Measurements from ENCODE around the gene ZBTB16.

The ZBTB16 gene

GRCh38 chr11:114208377-114208776 is 148.9 kb downstream of the ZBTB16 start:
- no peak overlapping the region for H3K18ac ChIP-seq (ENCODE audit: low read length)
- no peak overlapping the region for H4K5ac ChIP-seq (ENCODE audit: low read length)
- no peaks in the 10 kb centered on the region for H3K27me3 ChIP-seq (ENCODE audit: insufficient read depth, low read length, poor library complexity)
- H3K4me1 ChIP-seq (ENCODE audit: control insufficient read depth, low read depth, low read length), result peaks cover 18% of the 10 kb centered on the region
- no peak overlapping the region for H3K23ac ChIP-seq (ENCODE audit: low read length)
- H3K9ac ChIP-seq (ENCODE audit: low read length), result no peak overlapping the region
- no peaks in the 10 kb centered on the region for H3K36me3 ChIP-seq (ENCODE audit: control insufficient read depth, insufficient read depth, low read length)
- no peak for DNase-seq
- H2BK120ac ChIP-seq (ENCODE audit: low read depth, low read length), result no peak overlapping the region
- H3K4me3 ChIP-seq (ENCODE audit: low read length), result no peak overlapping the region
- no peak overlapping the region for H3K27ac ChIP-seq (ENCODE audit: low read depth, low read length)
- WGBS (ENCODE audit: extremely low coverage, insufficient coverage, low lambda C conversion rate), result no CpG with 5 or more reads among the region's 2 CpGs
- H3K4ac ChIP-seq (ENCODE audit: low read depth, low read length), result no peak overlapping the region
- no peak overlapping the region for H3K4me2 ChIP-seq (ENCODE audit: low read length)
- H4K8ac ChIP-seq (ENCODE audit: low read depth, low read length), result no peak overlapping the region
- no peaks in the 10 kb centered on the region for H3K79me2 ChIP-seq (ENCODE audit: control insufficient read depth, insufficient read depth, low read length)
- H2AK5ac ChIP-seq (ENCODE audit: low read length), result no peak overlapping the region
- no peak overlapping the region for H2BK15ac ChIP-seq (replicated peaks; ENCODE audit: low read depth)
- no peak overlapping the region for H2BK5ac ChIP-seq (ENCODE audit: low read length)
- H3K79me1 ChIP-seq (ENCODE audit: low read length), result no peaks in the 10 kb centered on the region
- no peak overlapping the region for H3K56ac ChIP-seq (ENCODE audit: low read length)

- no peak for DNase-seq
- H3K56ac ChIP-seq (ENCODE audit: low read length), result no peak overlapping the region
- no peak overlapping the region for H3K18ac ChIP-seq (ENCODE audit: low read length)
- WGBS (ENCODE audit: extremely low coverage, insufficient coverage, low lambda C conversion rate), result no CpG with 5 or more reads among the region's 2 CpGs
- H3K27ac ChIP-seq (ENCODE audit: low read depth, low read length), result no peak overlapping the region
- no peaks in the 10 kb centered on the region for H3K79me1 ChIP-seq (ENCODE audit: low read length)
- no peak overlapping the region for H3K4ac ChIP-seq (ENCODE audit: low read depth, low read length)
- H3K9ac ChIP-seq (ENCODE audit: low read length), result no peak overlapping the region
- no peak overlapping the region for H2BK5ac ChIP-seq (ENCODE audit: low read length)
- H2AK5ac ChIP-seq (ENCODE audit: low read length), result no peak overlapping the region
- no peaks in the 10 kb centered on the region for H3K36me3 ChIP-seq (ENCODE audit: control insufficient read depth, insufficient read depth, low read length)
- H3K4me2 ChIP-seq (ENCODE audit: low read length), result no peak overlapping the region
- H4K5ac ChIP-seq (ENCODE audit: low read length), result no peak overlapping the region
- no peaks in the 10 kb centered on the region for H3K79me2 ChIP-seq (ENCODE audit: control insufficient read depth, insufficient read depth, low read length)
- H3K4me3 ChIP-seq (ENCODE audit: low read length), result no peak overlapping the region
- no peak overlapping the region for H3K23ac ChIP-seq (ENCODE audit: low read length)
- H2BK15ac ChIP-seq (replicated peaks; ENCODE audit: low read depth), result no peak overlapping the region
- H4K8ac ChIP-seq (ENCODE audit: low read depth, low read length), result no peak overlapping the region
- peaks cover 22% of the 10 kb centered on the region for H3K4me1 ChIP-seq (ENCODE audit: control insufficient read depth, low read depth, low read length)
- no peak overlapping the region for H2BK120ac ChIP-seq (ENCODE audit: low read depth, low read length)
- no peaks in the 10 kb centered on the region for H3K27me3 ChIP-seq (ENCODE audit: insufficient read depth, low read length, poor library complexity)
These were observed 149.8 kb downstream of the ZBTB16 start for GRCh38 chr11:114209343-114209742.

GRCh38 chr11:114209904-114210303 is 150.4 kb downstream of the ZBTB16 start:
- H3K4me1 ChIP-seq (ENCODE audit: control insufficient read depth, low read depth, low read length), result peaks cover 22% of the 10 kb centered on the region
- no peaks in the 10 kb centered on the region for H3K36me3 ChIP-seq (ENCODE audit: control insufficient read depth, insufficient read depth, low read length)
- H3K27me3 ChIP-seq (ENCODE audit: insufficient read depth, low read length, poor library complexity), result no peaks in the 10 kb centered on the region
- no peak overlapping the region for H3K23ac ChIP-seq (ENCODE audit: low read length)
- no peak overlapping the region for H3K18ac ChIP-seq (ENCODE audit: low read length)
- H3K4ac ChIP-seq (ENCODE audit: low read depth, low read length), result no peak overlapping the region
- H4K8ac ChIP-seq (ENCODE audit: low read depth, low read length), result no peak overlapping the region
- no peak overlapping the region for H4K5ac ChIP-seq (ENCODE audit: low read length)
- DNase-seq, result no peak
- no peaks in the 10 kb centered on the region for H3K79me2 ChIP-seq (ENCODE audit: control insufficient read depth, insufficient read depth, low read length)
- H3K4me3 ChIP-seq (ENCODE audit: low read length), result no peak overlapping the region
- H2BK5ac ChIP-seq (ENCODE audit: low read length), result no peak overlapping the region
- no peak overlapping the region for H2AK5ac ChIP-seq (ENCODE audit: low read length)
- no peak overlapping the region for H2BK120ac ChIP-seq (ENCODE audit: low read depth, low read length)
- no peaks in the 10 kb centered on the region for H3K79me1 ChIP-seq (ENCODE audit: low read length)
- H3K4me2 ChIP-seq (ENCODE audit: low read length), result no peak overlapping the region
- no peak overlapping the region for H3K9ac ChIP-seq (ENCODE audit: low read length)
- no peak overlapping the region for H3K56ac ChIP-seq (ENCODE audit: low read length)
- WGBS (ENCODE audit: extremely low coverage, insufficient coverage, low lambda C conversion rate), result no CpG with 5 or more reads among the region's 9 CpGs
- no peak overlapping the region for H3K27ac ChIP-seq (ENCODE audit: low read depth, low read length)
- H2BK15ac ChIP-seq (replicated peaks; ENCODE audit: low read depth), result no peak overlapping the region

- H3K23ac ChIP-seq (ENCODE audit: low read length), result no peak overlapping the region
- H3K4me3 ChIP-seq (ENCODE audit: low read length), result no peak overlapping the region
- WGBS (ENCODE audit: extremely low coverage, insufficient coverage, low lambda C conversion rate), result no CpG with 5 or more reads among the region's 20 CpGs
- H3K79me2 ChIP-seq (ENCODE audit: control insufficient read depth, insufficient read depth, low read length), result no peaks in the 10 kb centered on the region
- H4K8ac ChIP-seq (ENCODE audit: low read depth, low read length), result no peak overlapping the region
- H3K27me3 ChIP-seq (ENCODE audit: insufficient read depth, low read length, poor library complexity), result no peaks in the 10 kb centered on the region
- H3K4me2 ChIP-seq (ENCODE audit: low read length), result no peak overlapping the region
- H2BK15ac ChIP-seq (replicated peaks; ENCODE audit: low read depth), result no peak overlapping the region
- H3K79me1 ChIP-seq (ENCODE audit: low read length), result no peaks in the 10 kb centered on the region
- H3K56ac ChIP-seq (ENCODE audit: low read length), result peak overlapping the region; percentile 52
- no peak overlapping the region for H2BK120ac ChIP-seq (ENCODE audit: low read depth, low read length)
- no peak overlapping the region for H2AK5ac ChIP-seq (ENCODE audit: low read length)
- peaks cover 22% of the 10 kb centered on the region for H3K4me1 ChIP-seq (ENCODE audit: control insufficient read depth, low read depth, low read length)
- no peaks in the 10 kb centered on the region for H3K36me3 ChIP-seq (ENCODE audit: control insufficient read depth, insufficient read depth, low read length)
- H4K5ac ChIP-seq (ENCODE audit: low read length), result no peak overlapping the region
- H2BK5ac ChIP-seq (ENCODE audit: low read length), result peak overlapping the region; percentile 67
- DNase-seq, result no peak
- no peak overlapping the region for H3K18ac ChIP-seq (ENCODE audit: low read length)
- H3K27ac ChIP-seq (ENCODE audit: low read depth, low read length), result no peak overlapping the region
- H3K4ac ChIP-seq (ENCODE audit: low read depth, low read length), result peak overlapping the region; percentile 22
- H3K9ac ChIP-seq (ENCODE audit: low read length), result no peak overlapping the region
These were observed 152.1 kb downstream of the ZBTB16 start for GRCh38 chr11:114211444-114212121.

GRCh38 chr11:114213622-114214021 is 154.1 kb downstream of the ZBTB16 start:
- no CpG with 5 or more reads among the region's 2 CpGs for WGBS (ENCODE audit: extremely low coverage, insufficient coverage, low lambda C conversion rate)
- Histone ChIP-seq H3K4me3 (ENCODE audit: low read length) (no peak overlapping the region), H2AK5ac (ENCODE audit: low read length) (no peak overlapping the region), H3K4me2 (ENCODE audit: low read length) (no peak overlapping the region), H3K18ac (ENCODE audit: low read length) (no peak overlapping the region), H3K79me1 (ENCODE audit: low read length) (no peaks in the 10 kb centered on the region), H4K8ac (ENCODE audit: low read depth, low read length) (no peak overlapping the region), H3K79me2 (ENCODE audit: control insufficient read depth, insufficient read depth, low read length) (no peaks in the 10 kb centered on the region), H2BK120ac (ENCODE audit: low read depth, low read length) (no peak overlapping the region), H4K5ac (ENCODE audit: low read length) (no peak overlapping the region), H3K23ac (ENCODE audit: low read length) (no peak overlapping the region), H3K27ac (ENCODE audit: low read depth, low read length) (no peak overlapping the region), H3K4me1 (ENCODE audit: control insufficient read depth, low read depth, low read length) (peaks cover 22% of the 10 kb centered on the region), H3K56ac (ENCODE audit: low read length) (no peak overlapping the region), H3K27me3 (ENCODE audit: insufficient read depth, low read length, poor library complexity) (no peaks in the 10 kb centered on the region), H3K9ac (ENCODE audit: low read length) (no peak overlapping the region), H2BK5ac (ENCODE audit: low read length) (peak overlapping the region; percentile 35), H2BK15ac (replicated peaks; ENCODE audit: low read depth) (no peak overlapping the region), H3K36me3 (ENCODE audit: control insufficient read depth, insufficient read depth, low read length) (no peaks in the 10 kb centered on the region), H3K4ac (ENCODE audit: low read depth, low read length) (no peak overlapping the region)
- peak; percentile 59 for DNase-seq

GRCh38 chr11:114215428-114215827 is 155.9 kb downstream of the ZBTB16 start:
- Histone ChIP-seq H3K18ac (ENCODE audit: low read length) (no peak overlapping the region), H3K9ac (ENCODE audit: low read length) (no peak overlapping the region), H3K79me2 (ENCODE audit: control insufficient read depth, insufficient read depth, low read length) (no peaks in the 10 kb centered on the region), H3K4ac (ENCODE audit: low read depth, low read length) (no peak overlapping the region), H2BK120ac (ENCODE audit: low read depth, low read length) (no peak overlapping the region), H2BK15ac (replicated peaks; ENCODE audit: low read depth) (no peak overlapping the region), H4K5ac (ENCODE audit: low read length) (no peak overlapping the region), H3K36me3 (ENCODE audit: control insufficient read depth, insufficient read depth, low read length) (no peaks in the 10 kb centered on the region), H3K4me1 (ENCODE audit: control insufficient read depth, low read depth, low read length) (peaks cover 27% of the 10 kb centered on the region), H3K27ac (ENCODE audit: low read depth, low read length) (no peak overlapping the region), H4K8ac (ENCODE audit: low read depth, low read length) (no peak overlapping the region), H2BK5ac (ENCODE audit: low read length) (peak overlapping the region; percentile 47), H3K79me1 (ENCODE audit: low read length) (no peaks in the 10 kb centered on the region), H3K4me2 (ENCODE audit: low read length) (no peak overlapping the region), H2AK5ac (ENCODE audit: low read length) (no peak overlapping the region), H3K4me3 (ENCODE audit: low read length) (no peak overlapping the region), H3K27me3 (ENCODE audit: insufficient read depth, low read length, poor library complexity) (no peaks in the 10 kb centered on the region), H3K23ac (ENCODE audit: low read length) (no peak overlapping the region), H3K56ac (ENCODE audit: low read length) (peak overlapping the region; percentile 9)
- DNase-seq, result no peak
- WGBS (ENCODE audit: extremely low coverage, insufficient coverage, low lambda C conversion rate), result no CpG with 5 or more reads among the region's 3 CpGs
